ENCODE data around the gene CTAG1A. TPM values are rescaled to one million over a fixed set of nuclear protein-coding genes. Genes with fewer than 3 reads are reported as not detected.

Gene CTAG1A
- not detected in 2 replicates for total RNA-seq

GRCh38 chrX:154584585-154585183 is at the start of gene CTAG1A:
TSS of gene CTAG1A (plus strand) at chrX:154585133. CDS start at chrX:154585207, 74 bp downstream.

GRCh38 chrX:154546354-154547244 is 38.3 kb upstream of the CTAG1A start, which contains the start of gene G6PD:
TSS of gene G6PD (minus strand) at chrX:154546846. CDS start at chrX:154546155, 691 bp downstream.

GRCh38 chrX:154547245-154548027 is 37.5 kb upstream of the CTAG1A start, which contains the start of gene IKBKG:
TSS of gene IKBKG (plus strand) at chrX:154547620. CDS start at chrX:154552003, 4,383 bp downstream.

GRCh38 chrX:154619182-154619581 is 34.2 kb downstream of the CTAG1A start, which contains the start of gene CTAG1B:
TSS of gene CTAG1B (minus strand) at chrX:154619282. CDS start at chrX:154619218, 64 bp downstream.

Other genes starting within 250 kb of the CTAG1A start
- gene FLNA, start 210.5 kb upstream of the CTAG1A start, total RNA-seq: 1,640 and 2,434 TPM in 2 replicates
- 16.6 and 18.8 TPM in 2 replicates for gene EMD, start 205.8 kb upstream of the CTAG1A start, total RNA-seq
- 2,048 and 2,051 TPM in 2 replicates for gene RPL10, start 186.8 kb upstream of the CTAG1A start, total RNA-seq
- 70.6 and 90.2 TPM in 2 replicates for gene DNASE1L1, start 175.9 kb upstream of the CTAG1A start, total RNA-seq
- 20.9 and 23.9 TPM in 2 replicates for gene TAFAZZIN, start 173.6 kb upstream of the CTAG1A start, total RNA-seq
- 54.4 and 128 TPM in 2 replicates for gene ATP6AP1, start 156.5 kb upstream of the CTAG1A start, total RNA-seq
- 36.4 and 99.2 TPM in 2 replicates for gene GDI1, start 148.0 kb upstream of the CTAG1A start, total RNA-seq
- gene FAM50A, start 141.0 kb upstream of the CTAG1A start, total RNA-seq: 64.9 and 118 TPM in 2 replicates
- 7.9 and 13.3 TPM in 2 replicates for gene PLXNA3, start 126.9 kb upstream of the CTAG1A start, total RNA-seq
- gene LAGE3, start 105.9 kb upstream of the CTAG1A start, total RNA-seq: 11.2 and 11.5 TPM in 2 replicates
- gene UBL4A, start 98.5 kb upstream of the CTAG1A start, total RNA-seq: 37.1 and 49.5 TPM in 2 replicates
- 9.7 and 22.1 TPM in 2 replicates for gene SLC10A3, start 94.5 kb upstream of the CTAG1A start, total RNA-seq
- gene FAM3A, start 68.9 kb upstream of the CTAG1A start, total RNA-seq: 17.6 and 45.2 TPM in 2 replicates
- 38.9 and 52.8 TPM in 2 replicates for gene G6PD, start 38.3 kb upstream of the CTAG1A start, total RNA-seq
- gene IKBKG, start 37.5 kb upstream of the CTAG1A start, total RNA-seq: 12.1 and 14.2 TPM in 2 replicates
- gene CTAG1B, start 34.1 kb downstream of the CTAG1A start, total RNA-seq: not detected in 2 replicates
- not detected in 2 replicates for gene CTAG2, start 68.4 kb downstream of the CTAG1A start, total RNA-seq
- gene GAB3, start 165.9 kb downstream of the CTAG1A start, total RNA-seq: 8.3 and 13.9 TPM in 2 replicates
- gene DKC1, start 177.7 kb downstream of the CTAG1A start, total RNA-seq: 26.4 and 63.4 TPM in 2 replicates
- 29.1 and 33.8 TPM in 2 replicates for gene MPP1, start 220.4 kb downstream of the CTAG1A start, total RNA-seq
- not detected in 2 replicates for gene SMIM9, start 249.5 kb downstream of the CTAG1A start, total RNA-seq